Measurements from ENCODE around the gene WHAMM.
"Not testable (repeated sequence)": the region's sequence is repeated elsewhere in the genome, so short reads cannot be mapped to it uniquely, and the experiment has no call there.

DNA sequence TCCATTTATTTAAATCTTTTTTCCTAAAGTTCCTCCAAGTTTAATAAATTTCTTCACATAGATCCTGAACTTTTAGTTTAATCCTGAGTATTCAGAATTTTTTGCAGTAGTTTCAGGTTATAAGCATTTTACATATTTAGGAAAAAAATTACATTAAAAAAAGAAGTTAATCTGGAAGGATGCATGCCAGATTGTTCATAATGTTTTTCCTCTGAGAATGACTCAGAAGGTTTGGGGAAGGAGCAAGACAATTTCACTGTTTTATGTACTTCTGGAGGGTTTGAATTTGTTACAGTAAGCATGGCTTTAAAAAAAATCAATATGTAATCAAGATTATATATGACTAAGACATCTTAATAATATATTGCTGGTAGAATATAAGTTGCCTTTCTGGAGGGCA, 12.4 kb downstream of the WHAMM start:
- not testable (repeated sequence) for TF ChIP-seq CTCF (IDR thresholded peaks at IDR 0.05); POLR2A (IDR thresholded peaks at IDR 0.05; ENCODE audit: low read depth); POLR2AphosphoS5 (IDR thresholded peaks at IDR 0.05)
